ENCODE results near the gene ICAM4. TPM values are rescaled to one million over a fixed set of nuclear protein-coding genes. Genes with fewer than 3 reads are reported as not detected.
"Not testable (repeated sequence)": the region's sequence is repeated elsewhere in the genome, so short reads cannot be mapped to it uniquely, and the experiment has no call there.

Gene ICAM4
- polyA plus RNA-seq, 1 donor from 2014 or later: not detected

DNA sequence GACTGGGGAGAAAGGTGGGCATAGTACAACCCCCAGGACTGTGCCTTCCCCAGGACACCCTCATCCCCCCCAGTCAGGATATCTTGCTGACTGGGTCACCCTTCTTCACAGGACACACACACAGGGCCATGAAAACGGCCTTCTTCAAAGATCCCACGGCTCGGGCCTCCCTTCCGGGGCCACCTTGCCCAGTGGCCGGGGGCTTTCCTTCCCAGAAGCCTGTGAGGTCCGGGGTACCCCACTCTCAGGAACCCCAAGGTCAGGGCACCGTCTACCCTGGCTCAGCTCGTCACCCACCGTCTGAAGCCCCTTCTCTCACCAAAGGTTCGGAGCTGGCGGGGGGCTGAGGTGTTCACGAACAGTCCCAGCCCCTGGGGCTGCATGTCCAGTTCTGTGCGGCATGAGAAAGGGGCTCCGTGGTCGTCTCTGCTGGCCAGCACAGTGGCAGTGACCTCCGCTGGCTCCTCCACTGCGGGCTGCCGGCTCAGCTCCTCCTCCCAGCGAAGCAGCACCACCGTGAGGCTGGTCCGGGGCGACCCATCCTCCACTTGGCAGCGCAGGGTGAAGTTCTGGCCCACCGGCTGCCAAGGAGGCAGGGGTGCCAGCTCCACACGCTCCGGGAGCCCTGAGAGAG lies 48.7 kb downstream of the ICAM4 start:
- Histone ChIP-seq H3K9ac (ENCODE audit: low read length) (no peak overlapping the region), H3K9me2 (ENCODE audit: insufficient read depth, low read length) (no peaks in the 10 kb centered on the region), H3K27me3 (ENCODE audit: insufficient read depth, low read depth, low read length) (no peaks in the 10 kb centered on the region), H4K20me1 (ENCODE audit: insufficient read depth) (no peaks in the 10 kb centered on the region), H3K9me3 (ENCODE audit: low read length) (no peaks in the 10 kb centered on the region), H3F3A (ENCODE audit: insufficient read depth, low read length, poor library complexity, severe bottlenecking) (no peaks in the 10 kb centered on the region), H3K79me2 (replicated peaks; ENCODE audit: insufficient read depth, low read length) (peaks cover 17% of the 10 kb centered on the region), H3K36me3 (ENCODE audit: insufficient read depth, low read length) (no peaks in the 10 kb centered on the region), H2AFZ (ENCODE audit: low read depth, low read length) (no peak overlapping the region), H3K4me2 (ENCODE audit: low read length) (no peak overlapping the region), H3K27ac (ENCODE audit: low read length) (no peak overlapping the region), H3K4me3 (ENCODE audit: low read length) (no peak overlapping the region)
- TF ChIP-seq RAD21 (conservative IDR thresholded peaks at IDR 0.05): no peak
- TF ChIP-seq EZH2 (IDR thresholded peaks at IDR 0.05; ENCODE audit: borderline replicate concordance, insufficient read depth, low read length, poor library complexity, severe bottlenecking): no peak
- no peak for TF ChIP-seq MXI1 (conservative IDR thresholded peaks at IDR 0.05; ENCODE audit: poor library complexity, severe bottlenecking)
- no peak for TF ChIP-seq CTCF (IDR thresholded peaks at IDR 0.05; ENCODE audit: poor library complexity, severe bottlenecking)
- no peak for TF ChIP-seq POLR2AphosphoS5 (IDR thresholded peaks at IDR 0.05)
- TF ChIP-seq, protein P1, sequence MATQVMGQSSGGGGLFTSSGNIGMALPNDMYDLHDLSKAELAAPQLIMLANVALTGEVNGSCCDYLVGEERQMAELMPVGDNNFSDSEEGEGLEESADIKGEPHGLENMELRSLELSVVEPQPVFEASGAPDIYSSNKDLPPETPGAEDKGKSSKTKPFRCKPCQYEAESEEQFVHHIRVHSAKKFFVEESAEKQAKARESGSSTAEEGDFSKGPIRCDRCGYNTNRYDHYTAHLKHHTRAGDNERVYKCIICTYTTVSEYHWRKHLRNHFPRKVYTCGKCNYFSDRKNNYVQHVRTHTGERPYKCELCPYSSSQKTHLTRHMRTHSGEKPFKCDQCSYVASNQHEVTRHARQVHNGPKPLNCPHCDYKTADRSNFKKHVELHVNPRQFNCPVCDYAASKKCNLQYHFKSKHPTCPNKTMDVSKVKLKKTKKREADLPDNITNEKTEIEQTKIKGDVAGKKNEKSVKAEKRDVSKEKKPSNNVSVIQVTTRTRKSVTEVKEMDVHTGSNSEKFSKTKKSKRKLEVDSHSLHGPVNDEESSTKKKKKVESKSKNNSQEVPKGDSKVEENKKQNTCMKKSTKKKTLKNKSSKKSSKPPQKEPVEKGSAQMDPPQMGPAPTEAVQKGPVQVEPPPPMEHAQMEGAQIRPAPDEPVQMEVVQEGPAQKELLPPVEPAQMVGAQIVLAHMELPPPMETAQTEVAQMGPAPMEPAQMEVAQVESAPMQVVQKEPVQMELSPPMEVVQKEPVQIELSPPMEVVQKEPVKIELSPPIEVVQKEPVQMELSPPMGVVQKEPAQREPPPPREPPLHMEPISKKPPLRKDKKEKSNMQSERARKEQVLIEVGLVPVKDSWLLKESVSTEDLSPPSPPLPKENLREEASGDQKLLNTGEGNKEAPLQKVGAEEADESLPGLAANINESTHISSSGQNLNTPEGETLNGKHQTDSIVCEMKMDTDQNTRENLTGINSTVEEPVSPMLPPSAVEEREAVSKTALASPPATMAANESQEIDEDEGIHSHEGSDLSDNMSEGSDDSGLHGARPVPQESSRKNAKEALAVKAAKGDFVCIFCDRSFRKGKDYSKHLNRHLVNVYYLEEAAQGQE (IDR thresholded peaks at IDR 0.05; ENCODE audit: borderline replicate concordance): no peak
- TF ChIP-seq EP300 (conservative IDR thresholded peaks at IDR 0.05; ENCODE audit: poor library complexity, severe bottlenecking): no peak
- TF ChIP-seq SMC3 (conservative IDR thresholded peaks at IDR 0.05; ENCODE audit: poor library complexity): no peak
- TF ChIP-seq TAF1 (IDR thresholded peaks at IDR 0.05; ENCODE audit: low read depth): no peak

- H3K27me3 ChIP-seq (ENCODE audit: insufficient read depth, low read depth, low read length); H3F3A ChIP-seq (ENCODE audit: insufficient read depth, low read length, poor library complexity, severe bottlenecking); H3K36me3 ChIP-seq (ENCODE audit: insufficient read depth, low read length); H3K4me3 ChIP-seq (ENCODE audit: low read length); H3K9me3 ChIP-seq (ENCODE audit: low read length); H3K9me2 ChIP-seq (ENCODE audit: insufficient read depth, low read length); H3K27ac ChIP-seq (ENCODE audit: low read length); H3K79me2 ChIP-seq (replicated peaks; ENCODE audit: insufficient read depth, low read length); H2AFZ ChIP-seq (ENCODE audit: low read depth, low read length); H3K9ac ChIP-seq (ENCODE audit: low read length); H3K4me2 ChIP-seq (ENCODE audit: low read length); H4K20me1 ChIP-seq (ENCODE audit: insufficient read depth): not testable (repeated sequence)
These were observed 50.0 kb downstream of the ICAM4 start for GRCh38 chr19:10336725-10337124.

Small RNAs within 50 kb of the gene (small RNA-seq; reads per million reads assigned to genes)
- 0 reads per million in 3 experiments for gene AC011511.1
- 0 reads per million in 3 experiments for gene AC011511.4

Other genes starting within 250 kb of the ICAM4 start
- 0.66 and 1.2 TPM in 2 replicates for gene SHFL, start 200.6 kb upstream of the ICAM4 start, polyA plus RNA-seq
- gene ANGPTL6, start 184.3 kb upstream of the ICAM4 start, polyA plus RNA-seq: not detected in 2 replicates
- gene PPAN, start 180.6 kb upstream of the ICAM4 start, polyA plus RNA-seq: 13.9 and 15.1 TPM in 2 replicates
- gene P2RY11, start 175.3 kb upstream of the ICAM4 start, polyA plus RNA-seq: 5.4 and 7.6 TPM in 2 replicates
- 227 and 241 TPM in 2 replicates for gene EIF3G, start 167.1 kb upstream of the ICAM4 start, polyA plus RNA-seq
- gene DNMT1, start 92.0 kb upstream of the ICAM4 start, polyA plus RNA-seq: 41.2 and 58.4 TPM in 2 replicates
- 6.7 and 7.5 TPM in 2 replicates for gene S1PR2, start 55.6 kb upstream of the ICAM4 start, polyA plus RNA-seq
- 27.1 and 27.2 TPM in 2 replicates for gene MRPL4, start 34.7 kb upstream of the ICAM4 start, polyA plus RNA-seq
- not detected in 2 replicates for gene ICAM1, start 15.8 kb upstream of the ICAM4 start, polyA plus RNA-seq
- 2.3 and 4.1 TPM in 2 replicates for gene ICAM5, start 3.0 kb downstream of the ICAM4 start, polyA plus RNA-seq
- 22.8 and 45.2 TPM in 2 replicates for gene ZGLP1, start 22.9 kb downstream of the ICAM4 start, polyA plus RNA-seq
- gene FDX2, start 29.1 kb downstream of the ICAM4 start, polyA plus RNA-seq: 52.6 and 82.7 TPM in 2 replicates
- 1.3 and 6.7 TPM in 2 replicates for gene RAVER1, start 46.6 kb downstream of the ICAM4 start, polyA plus RNA-seq
- 0.53 and 1.9 TPM in 2 replicates for gene ICAM3, start 52.7 kb downstream of the ICAM4 start, polyA plus RNA-seq
- 63.3 and 95.8 TPM in 2 replicates for gene TYK2, start 93.6 kb downstream of the ICAM4 start, polyA plus RNA-seq
- 359 and 408 TPM in 2 replicates for gene CDC37, start 116.6 kb downstream of the ICAM4 start, polyA plus RNA-seq
- gene PDE4A, start 133.6 kb downstream of the ICAM4 start, polyA plus RNA-seq: 3.4 and 4.7 TPM in 2 replicates
- gene KEAP1, start 216.4 kb downstream of the ICAM4 start, polyA plus RNA-seq: 39.0 and 47.9 TPM in 2 replicates
- not detected in 2 replicates for gene S1PR5, start 230.5 kb downstream of the ICAM4 start, polyA plus RNA-seq

Measured in neural cell (in vitro differentiated cells).